Coronary artery (tissue), 2 donors: ENCODE data around the gene ANAPC10.

ENCODE experiments used
- DNase-seq: peaks from one replicate; pipeline ENCODE4 v3.0.0-alpha.2; 2017; ENCODE audit warnings: low spot score
- H3K27ac ChIP-seq, 2 donors: fragments of 200-600 bp; sonication (generic); one replicate each; pipeline ENCODE4 v1.5.1; 2016 to 2019
- H3K4me3 ChIP-seq: fragments of 200-600 bp; sonication (generic); 2 replicates; pipeline ENCODE4 v1.5.1; 2016; ENCODE audit warnings: mild to moderate bottlenecking, moderate library complexity
- TF ChIP-seq, protein P1 (sequence below): fragments of 200-600 bp; sonication (generic); IDR thresholded peaks from one replicate; pipeline ENCODE4 v1.5.1; 2019; ENCODE audit warnings: antibody characterized with exemption

ANAPC10 gene

DNA sequence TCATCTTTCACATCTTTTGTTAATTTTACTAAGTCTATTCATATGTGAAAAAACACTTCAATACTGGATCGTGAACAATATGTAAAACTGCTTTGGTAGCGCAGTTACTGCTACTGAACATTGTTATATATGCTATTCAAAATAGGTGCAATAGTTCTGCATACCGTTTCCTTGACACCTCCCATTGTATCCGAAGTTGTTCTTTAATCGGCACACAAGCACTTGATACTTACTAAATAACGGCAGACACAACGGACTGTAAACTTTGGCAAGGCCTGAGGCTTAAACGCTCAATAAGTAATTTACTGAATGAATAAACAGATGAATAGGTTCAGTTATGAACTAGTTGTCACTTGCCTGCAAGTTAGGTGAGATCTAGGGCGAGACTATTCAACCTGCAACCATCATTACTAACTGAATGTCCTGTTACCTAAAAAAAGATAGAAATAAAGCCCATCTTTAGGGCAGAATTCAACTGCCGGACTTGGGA is 620 bp downstream of the ANAPC10 start:
- no peak for DNase-seq
- TF ChIP-seq, protein P1, sequence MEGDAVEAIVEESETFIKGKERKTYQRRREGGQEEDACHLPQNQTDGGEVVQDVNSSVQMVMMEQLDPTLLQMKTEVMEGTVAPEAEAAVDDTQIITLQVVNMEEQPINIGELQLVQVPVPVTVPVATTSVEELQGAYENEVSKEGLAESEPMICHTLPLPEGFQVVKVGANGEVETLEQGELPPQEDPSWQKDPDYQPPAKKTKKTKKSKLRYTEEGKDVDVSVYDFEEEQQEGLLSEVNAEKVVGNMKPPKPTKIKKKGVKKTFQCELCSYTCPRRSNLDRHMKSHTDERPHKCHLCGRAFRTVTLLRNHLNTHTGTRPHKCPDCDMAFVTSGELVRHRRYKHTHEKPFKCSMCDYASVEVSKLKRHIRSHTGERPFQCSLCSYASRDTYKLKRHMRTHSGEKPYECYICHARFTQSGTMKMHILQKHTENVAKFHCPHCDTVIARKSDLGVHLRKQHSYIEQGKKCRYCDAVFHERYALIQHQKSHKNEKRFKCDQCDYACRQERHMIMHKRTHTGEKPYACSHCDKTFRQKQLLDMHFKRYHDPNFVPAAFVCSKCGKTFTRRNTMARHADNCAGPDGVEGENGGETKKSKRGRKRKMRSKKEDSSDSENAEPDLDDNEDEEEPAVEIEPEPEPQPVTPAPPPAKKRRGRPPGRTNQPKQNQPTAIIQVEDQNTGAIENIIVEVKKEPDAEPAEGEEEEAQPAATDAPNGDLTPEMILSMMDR = no peak
- Histone ChIP-seq H3K4me3 (peak overlapping the region; percentile 95), H3K27ac (peak overlapping the region; percentile 88 to 92)

- TF ChIP-seq, protein P1 = no peak
- DNase-seq = no peak
- Histone ChIP-seq H3K27ac (no peak overlapping the region), H3K4me3 (no peak overlapping the region)
Observed at GRCh38 chr4:145093638-145094037, 4.4 kb downstream of the ANAPC10 start.

- Histone ChIP-seq H3K4me3 (no peak overlapping the region), H3K27ac (no peak overlapping the region)
- TF ChIP-seq, protein P1 = no peak
- DNase-seq = no peak
Observed at GRCh38 chr4:145090380-145090779, 7.6 kb downstream of the ANAPC10 start.

DNA sequence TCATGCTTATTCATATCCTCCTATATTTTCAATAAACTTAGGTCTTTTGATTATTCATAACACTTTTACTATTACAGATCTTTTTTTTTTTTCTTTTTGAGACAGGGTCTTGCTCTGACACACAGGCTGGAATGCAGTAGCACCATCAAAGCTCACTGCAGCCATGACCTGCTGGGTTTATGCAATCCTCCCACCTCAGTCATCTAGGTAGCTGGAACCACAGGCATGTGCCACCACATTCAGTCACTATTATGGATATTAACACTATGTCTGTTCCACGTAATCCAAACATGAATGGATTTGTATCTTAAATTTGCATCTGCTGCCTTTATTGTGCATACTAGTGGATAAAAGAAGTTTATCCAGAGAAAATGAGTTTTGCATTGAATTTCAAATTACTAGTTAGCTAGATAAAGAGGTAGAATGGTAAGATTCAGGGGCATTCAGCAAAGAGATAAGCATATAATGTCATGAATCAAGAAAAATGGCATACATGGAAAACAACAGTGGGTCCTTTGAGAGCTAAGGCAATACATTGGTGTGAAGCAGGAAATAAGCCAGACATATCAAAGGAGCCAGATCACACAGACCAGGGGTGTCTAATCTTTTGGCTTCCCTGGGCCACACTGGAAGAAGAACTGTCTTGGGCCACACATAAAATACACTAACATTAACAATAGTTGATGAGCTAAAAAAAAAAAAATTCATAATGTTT is 13.9 kb downstream of the ANAPC10 start:
- no peak overlapping the region for H3K27ac ChIP-seq
- TF ChIP-seq, protein P1 = no peak
- H3K4me3 ChIP-seq = no peak overlapping the region
- DNase-seq = no peak

DNA sequence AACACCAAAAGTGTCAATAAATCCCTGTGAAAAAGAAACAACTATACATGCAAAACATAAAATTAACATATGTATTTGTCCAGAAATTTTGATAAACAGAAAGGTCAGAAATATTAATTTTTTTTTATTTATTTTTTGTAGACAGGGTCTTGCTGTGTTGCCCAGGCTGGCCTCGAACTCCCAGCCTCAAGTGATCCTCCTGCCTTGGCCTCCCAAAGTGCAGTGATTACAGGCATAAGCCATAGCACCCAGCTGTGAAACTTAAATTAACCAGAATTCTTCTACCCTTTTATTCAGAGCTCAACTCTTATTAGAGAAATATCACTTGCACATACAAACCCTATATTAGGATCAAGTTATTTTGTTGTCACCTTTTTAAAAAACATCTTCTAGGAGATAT is 16.2 kb downstream of the ANAPC10 start:
- Histone ChIP-seq H3K27ac (no peak overlapping the region), H3K4me3 (no peak overlapping the region)
- no peak for DNase-seq
- TF ChIP-seq, protein P1 = no peak

DNA sequence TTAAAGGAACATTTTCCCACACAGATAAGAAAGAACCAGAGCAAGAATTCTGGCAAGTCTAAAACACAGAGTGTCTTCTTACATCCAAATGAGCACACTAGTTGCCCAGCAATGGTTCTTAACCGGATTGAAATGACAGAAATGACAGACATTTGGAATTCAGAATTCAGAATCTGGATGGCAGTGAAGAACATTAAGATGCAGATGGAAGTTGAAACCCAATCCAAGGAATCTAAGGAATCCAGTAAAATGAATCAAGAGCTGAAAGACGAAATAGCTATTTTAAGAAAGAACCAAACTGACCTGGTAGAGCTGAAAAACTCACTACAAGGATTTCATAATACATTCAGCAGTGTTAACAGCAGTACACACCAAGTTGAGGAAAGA is 21.5 kb downstream of the ANAPC10 start:
- DNase-seq = no peak
- Histone ChIP-seq H3K27ac (no peak overlapping the region), H3K4me3 (no peak overlapping the region)
- TF ChIP-seq, protein P1 = no peak
